Spleen (tissue), 11 donors: ENCODE data around the gene CXXC5. TPM values are rescaled to one million over a fixed set of nuclear protein-coding genes. Genes with fewer than 3 reads are reported as not detected.

Experiments used
- DNase-seq: peaks from one replicate; pipeline ENCODE4 v3.0.0-alpha.2; 2020
- H3K27ac ChIP-seq, 8 donors: fragments of 200-600 bp; sonication (generic) in 7 of 8; 1 replicate in 4 of 8; 2 replicates in 4 of 8; pipeline versions ENCODE4 v1.5.0 to v1.8.0; 2016 to 2021; ENCODE audit warnings: inconsistent platforms in 4 of 8, mild to moderate bottlenecking in 4 of 8, moderate library complexity in 1 of 8
- H3K27me3 ChIP-seq, 7 donors: fragments of 200-600 bp; sonication (generic) in 6 of 7; replicated peaks in 1 of 7; 1 replicate in 4 of 7; 2 replicates in 3 of 7; pipeline versions ENCODE4 v1.5.0 to v1.8.0; 2016 to 2021; ENCODE audit warnings: inconsistent platforms in 3 of 7, mild to moderate bottlenecking in 1 of 7
- H3K36me3 ChIP-seq, 6 donors: fragments of 200-600 bp; sonication (generic) in 5 of 6; 1 replicate in 4 of 6; 2 replicates in 2 of 6; pipeline versions ENCODE4 v1.5.0 to v1.8.0; 2016 to 2021; ENCODE audit warnings: inconsistent platforms in 2 of 6
- H3K4me1 ChIP-seq, 6 donors: fragments of 200-600 bp; sonication (generic) in 5 of 6; 1 replicate in 3 of 6; 2 replicates in 3 of 6; pipeline versions ENCODE4 v1.5.0 to v1.8.0; 2016 to 2021; ENCODE audit warnings: inconsistent platforms in 3 of 6
- H3K4me3 ChIP-seq, 8 donors: fragments of 200-600 bp; sonication (generic) in 7 of 8; 1 replicate in 4 of 8; 2 replicates in 4 of 8; pipeline versions ENCODE4 v1.5.0 to v1.8.0; 2016 to 2021; ENCODE audit warnings: inconsistent platforms in 4 of 8, mild to moderate bottlenecking in 4 of 8, moderate library complexity in 2 of 8
- H3K9me3 ChIP-seq, 8 donors: fragments of 200-600 bp; sonication (generic) in 7 of 8; 1 replicate in 4 of 8; 2 replicates in 4 of 8; pipeline versions ENCODE4 v1.5.0 to v1.8.0; 2016 to 2021; ENCODE audit warnings: inconsistent platforms in 4 of 8
- POLR2A ChIP-seq, 3 donors: fragments of 450-650 bp; IDR thresholded peaks; one replicate each; pipeline ENCODE4 v1.5.1; 2017; ENCODE audit warnings: antibody characterized with exemption in 3 of 3, mild to moderate bottlenecking in 1 of 3
- POLR2AphosphoS5 ChIP-seq, 3 donors: sonication (generic); formaldehyde crosslinking; IDR thresholded peaks; one replicate each; pipeline ENCODE4 v1.5.1; 2017; ENCODE audit warnings: antibody characterized with exemption in 3 of 3
- WGBS, 5 donors: extraction: QIAGEN DNeasy Blood & Tissue Kit in 3 of 5; methylation state at CpG; one replicate each; pipeline versions ENCODE4 v1.1.5 to v1.1.7; 2013 to 2018; 5-methylcytosine and 5-hydroxymethylcytosine counted together
- intact Hi-C: fragments of 100-400 bp; cut with DNase I; formaldehyde crosslinking; loops from one replicate; pipeline ENCODE4 v1.15.0; 2023; ENCODE audit warnings: low total_unique reads
- polyA plus RNA-seq, 3 donors: library from polyadenylated mRNA; stranded (reverse); fragments of 200-250 nt; gene quantifications; one replicate each; pipeline ENCODE4 v1.2.1, GENCODE V29; 2013
- total RNA-seq, 7 donors: library from RNA; depleted of rRNA in 3 of 7; stranded (reverse); fragments of >200 nt in 3 of 7; fragmentation: NEBNext Ultra II Directional in 4 of 7; extraction: Animal tissue kit (Norgen Biotek cat#: 25700) in 4 of 7; gene quantifications; one replicate each; pipeline versions ENCODE4 v1.1.0 to v1.2.1, GENCODE V29; 2016 to 2021
- TF ChIP-seq, protein P1 (sequence below), 11 experiments: fragments of 200-600 bp in 7 of 11; fragments of 450-650 bp in 4 of 11; sonication (generic) in 4 of 11; IDR thresholded peaks in 8 of 11; conservative IDR thresholded peaks in 3 of 11; 1 replicate in 7 of 11; 2 replicates in 4 of 11; pipeline versions ENCODE4 v1.4.0 to v1.8.0; 2016 to 2021; ENCODE audit warnings: antibody characterized with exemption in 11 of 11, inconsistent platforms in 4 of 11, mild to moderate bottlenecking in 1 of 11
- donor health status: healthy with polysubstance abuse.
- donor health status: DM: no; HTN: no; CAD: no; lungs with moderate emphysema.
- donor health status: DM: no; HTN: no; CAD: no.
- donor health status: Bipolar disorder and iron deficiency.
- donor health status: healthy.
- donor health status: DM: no; HTN: no; CAD: no.
- donor health status: DM: yes; HTN: yes; CAD: no.

CXXC5 gene
- total and polyA plus RNA-seq, 10 donors, result 46.4 to 69.5 (median 62.0) TPM

DNA sequence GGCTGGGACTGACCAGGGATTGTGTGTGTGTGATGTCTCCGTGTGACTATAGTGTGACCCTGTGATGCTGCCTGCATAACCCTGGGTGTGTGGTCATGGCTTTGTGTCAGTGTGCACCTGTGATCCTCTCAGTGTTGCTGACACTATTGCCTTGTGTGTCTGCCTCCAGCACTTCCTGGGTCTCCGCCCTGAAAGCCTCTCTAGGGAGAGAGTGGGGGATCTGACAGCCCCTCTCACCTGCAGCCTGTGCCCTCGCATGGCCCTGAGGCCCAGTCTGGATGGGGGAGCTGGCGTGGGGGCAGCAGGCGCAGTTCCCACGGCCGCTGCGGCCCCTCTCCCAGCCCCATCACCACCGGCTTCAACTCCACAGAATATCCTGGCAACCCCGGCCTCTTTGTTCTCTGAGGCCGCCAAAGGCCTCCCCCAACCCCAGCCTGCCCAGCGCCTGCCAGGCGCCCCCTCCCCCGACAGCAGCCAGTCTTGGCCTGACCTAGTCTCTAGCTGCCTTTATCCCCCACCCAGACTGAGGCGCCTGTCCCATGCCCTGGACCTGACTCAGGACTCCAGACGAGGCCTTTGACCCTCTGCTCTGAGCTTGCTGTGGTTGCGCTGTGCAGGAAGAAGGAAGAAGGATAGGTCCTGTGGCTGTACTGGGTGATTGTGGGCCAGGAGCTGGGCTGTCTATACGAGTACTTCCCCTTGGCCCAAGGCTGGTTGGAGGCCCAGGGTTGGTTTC lies 38.7 kb downstream of the CXXC5 start:
- 74 to 81% (median 78%) methylated on average over 15 to 18 of the region's 18 CpGs for WGBS, 5 donors
- DNase-seq, result no peak
- Histone ChIP-seq H3K9me3 (no peaks in the 10 kb centered on the region), H3K27me3 (no peaks in the 10 kb centered on the region), H3K27ac (peak overlapping the region in 6 of 8 donors; percentile 39 to 74 (median 53)), H3K4me3 (no peak overlapping the region), H3K36me3 (peaks cover 0 to 40% (median 14%) of the 10 kb centered on the region in 6 donors), H3K4me1 (peaks cover 25 to 98% (median 78%) of the 10 kb centered on the region in 6 donors)
- peak in 1 of 3 donors; percentile 49 for TF ChIP-seq POLR2AphosphoS5 (IDR thresholded peaks at IDR 0.05)
- TF ChIP-seq POLR2A (IDR thresholded peaks at IDR 0.05), result no peak
- TF ChIP-seq, protein P1, sequence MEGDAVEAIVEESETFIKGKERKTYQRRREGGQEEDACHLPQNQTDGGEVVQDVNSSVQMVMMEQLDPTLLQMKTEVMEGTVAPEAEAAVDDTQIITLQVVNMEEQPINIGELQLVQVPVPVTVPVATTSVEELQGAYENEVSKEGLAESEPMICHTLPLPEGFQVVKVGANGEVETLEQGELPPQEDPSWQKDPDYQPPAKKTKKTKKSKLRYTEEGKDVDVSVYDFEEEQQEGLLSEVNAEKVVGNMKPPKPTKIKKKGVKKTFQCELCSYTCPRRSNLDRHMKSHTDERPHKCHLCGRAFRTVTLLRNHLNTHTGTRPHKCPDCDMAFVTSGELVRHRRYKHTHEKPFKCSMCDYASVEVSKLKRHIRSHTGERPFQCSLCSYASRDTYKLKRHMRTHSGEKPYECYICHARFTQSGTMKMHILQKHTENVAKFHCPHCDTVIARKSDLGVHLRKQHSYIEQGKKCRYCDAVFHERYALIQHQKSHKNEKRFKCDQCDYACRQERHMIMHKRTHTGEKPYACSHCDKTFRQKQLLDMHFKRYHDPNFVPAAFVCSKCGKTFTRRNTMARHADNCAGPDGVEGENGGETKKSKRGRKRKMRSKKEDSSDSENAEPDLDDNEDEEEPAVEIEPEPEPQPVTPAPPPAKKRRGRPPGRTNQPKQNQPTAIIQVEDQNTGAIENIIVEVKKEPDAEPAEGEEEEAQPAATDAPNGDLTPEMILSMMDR (IDR thresholded peaks at IDR 0.05 in 8 of 11, conservative IDR thresholded peaks at IDR 0.05 in 3 of 11), result no peak
- intact Hi-C loops, result loop anchor here (5.0 kb wide), 1 partner anchor 55 kb away; no protein-coding TSS in a partner anchor

DNA sequence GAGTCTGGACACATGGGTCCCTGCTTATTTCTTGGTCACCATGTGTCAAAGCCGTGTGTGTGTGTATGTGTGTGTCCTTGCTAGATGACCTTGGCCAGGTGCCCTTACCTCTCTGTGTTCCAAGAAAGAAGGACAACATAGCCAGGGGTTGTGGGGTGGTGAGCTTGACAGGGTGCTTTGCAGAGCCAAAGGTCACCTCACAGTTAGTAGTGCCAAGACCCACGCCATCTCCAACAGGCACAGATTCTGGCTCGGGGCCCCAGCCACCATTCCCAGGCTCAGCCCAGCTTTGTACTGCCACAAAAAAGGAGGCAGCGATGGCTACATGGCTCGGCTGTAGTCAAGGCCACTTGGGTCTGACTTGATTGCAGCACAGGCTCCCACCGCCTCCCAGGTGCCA lies 39.5 kb downstream of the CXXC5 start:
- 69 to 91% (median 81%) methylated on average over 1 to 6 of the region's 6 CpGs for WGBS, 5 donors

DNA sequence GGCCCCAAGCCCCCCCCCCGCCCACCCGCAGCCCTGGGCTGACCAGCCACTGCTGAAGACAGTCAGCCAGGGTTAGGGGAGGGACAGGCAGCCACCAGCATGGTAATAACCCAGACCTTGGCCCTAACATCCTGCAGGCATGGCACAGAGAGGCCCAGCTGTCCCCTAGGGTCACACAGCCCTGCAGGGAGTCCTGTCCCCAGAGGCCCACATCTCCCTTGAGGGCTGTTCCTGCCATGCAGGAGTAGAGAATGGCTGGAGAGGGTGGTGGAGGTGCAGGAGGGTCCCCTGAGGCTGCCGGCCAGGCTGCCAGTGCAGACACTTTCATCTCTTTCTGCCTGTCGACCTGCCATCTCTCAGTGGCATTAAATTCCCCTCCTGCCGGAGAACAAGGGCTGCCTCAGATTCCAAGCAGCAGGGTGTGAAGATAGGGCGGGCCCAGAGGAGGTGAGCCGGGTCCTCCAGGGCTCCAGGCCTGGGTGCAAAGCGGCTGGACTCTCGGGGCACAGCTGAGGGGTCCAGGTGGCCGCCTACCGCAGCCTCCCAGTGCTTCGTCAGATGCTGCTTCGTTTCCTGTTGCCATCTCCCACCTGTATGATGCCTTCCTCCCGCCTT lies 40.0 kb downstream of the CXXC5 start:
- H3K36me3 ChIP-seq, result peaks cover 0 to 26% (median 2%) of the 10 kb centered on the region in 6 donors
- 58 to 84% (median 71%) methylated on average over 12 to 14 of the region's 14 CpGs for WGBS, 5 donors
- peak overlapping the region in 5 of 8 donors; percentile 39 to 74 (median 44) for H3K27ac ChIP-seq
- H3K4me3 ChIP-seq, result no peak overlapping the region
- DNase-seq, result no peak
- intact Hi-C loops, result loop anchor here (5.0 kb wide), 1 partner anchor 56 kb away; no protein-coding TSS in a partner anchor
- peaks cover 25 to 95% (median 73%) of the 10 kb centered on the region in 6 donors for H3K4me1 ChIP-seq
- no peaks in the 10 kb centered on the region for H3K9me3 ChIP-seq
- no peaks in the 10 kb centered on the region for H3K27me3 ChIP-seq
- TF ChIP-seq, protein P1 (IDR thresholded peaks at IDR 0.05 in 8 of 11, conservative IDR thresholded peaks at IDR 0.05 in 3 of 11), result no peak
- TF ChIP-seq POLR2AphosphoS5 (IDR thresholded peaks at IDR 0.05), result peak in 2 of 3 donors; percentile 34 to 50

More for the DNA sequence above, 39.5 kb downstream of the CXXC5 start:
- Histone ChIP-seq H3K36me3 (peaks cover 0 to 32% (median 7%) of the 10 kb centered on the region in 6 donors), H3K4me1 (peaks cover 25 to 95% (median 77%) of the 10 kb centered on the region in 6 donors), H3K9me3 (no peaks in the 10 kb centered on the region), H3K27ac (peak overlapping the region in 6 of 8 donors; percentile 39 to 74 (median 46)), H3K27me3 (no peaks in the 10 kb centered on the region), H3K4me3 (no peak overlapping the region)
- intact Hi-C loops, result loop anchor here (5.0 kb wide), 1 partner anchor 55 kb away; no protein-coding TSS in a partner anchor
- no peak for DNase-seq
- TF ChIP-seq POLR2AphosphoS5 (IDR thresholded peaks at IDR 0.05) (no peak), POLR2A (IDR thresholded peaks at IDR 0.05) (no peak)
- TF ChIP-seq, protein P1 (IDR thresholded peaks at IDR 0.05 in 8 of 11, conservative IDR thresholded peaks at IDR 0.05 in 3 of 11), result no peak
